Epithelial cell of umbilical artery (primary cell): ENCODE measurements around the gene SLC10A4. TPM values are rescaled to one million over a fixed set of nuclear protein-coding genes. Genes with fewer than 3 reads are reported as not detected.

Source experiments
- total RNA-seq: library from RNA; depleted of rRNA; stranded (reverse); fragments of >200 nt; gene quantifications from 2 replicates; pipeline ENCODE4 v1.2.3, GENCODE V29; 2014

The SLC10A4 gene
- under 0.01 and 0.30 TPM in 2 replicates for total RNA-seq

GRCh38 chr4:48483006-48483776, at the start of gene SLC10A4:
SLC10A4 (plus strand) TSS chr4:48483343; CDS start chr4:48483562, 219 bp downstream.

GRCh38 chr4:48490012-48490679, 7.0 kb downstream of the SLC10A4 start, which contains the start of gene ZAR1:
ZAR1 (plus strand) TSS chr4:48490252; CDS start chr4:48490292, 40 bp downstream.

Other genes starting within 250 kb of the SLC10A4 start
- gene TEC, start 213.5 kb upstream of the SLC10A4 start, total RNA-seq = under 0.01 and 0.30 TPM in 2 replicates
- gene SLAIN2, start 141.8 kb upstream of the SLC10A4 start, total RNA-seq = 15.3 and 25.0 TPM in 2 replicates
- gene ZAR1, start 6.9 kb downstream of the SLC10A4 start, total RNA-seq = not detected in 2 replicates